Lung microvascular endothelial cell (primary cell): ENCODE data around the gene VWF. TPM values are rescaled to one million over a fixed set of nuclear protein-coding genes. Genes with fewer than 3 reads are reported as not detected.

Experiments
- DNase-seq, 2 donors: peaks; one replicate each; pipeline versions ENCODE4 v3.0.0 to v3.0.0-alpha.2; 2010; ENCODE audit warnings: low read depth in 2 of 2
- total RNA-seq: library from RNA; depleted of rRNA; stranded (reverse); fragments of >200 nt; gene quantifications from 2 replicates; pipeline ENCODE4 v1.2.1, GENCODE V29; 2014

Gene VWF
- total RNA-seq, 1 donor from 2014 or later = 1,530 TPM

DNA sequence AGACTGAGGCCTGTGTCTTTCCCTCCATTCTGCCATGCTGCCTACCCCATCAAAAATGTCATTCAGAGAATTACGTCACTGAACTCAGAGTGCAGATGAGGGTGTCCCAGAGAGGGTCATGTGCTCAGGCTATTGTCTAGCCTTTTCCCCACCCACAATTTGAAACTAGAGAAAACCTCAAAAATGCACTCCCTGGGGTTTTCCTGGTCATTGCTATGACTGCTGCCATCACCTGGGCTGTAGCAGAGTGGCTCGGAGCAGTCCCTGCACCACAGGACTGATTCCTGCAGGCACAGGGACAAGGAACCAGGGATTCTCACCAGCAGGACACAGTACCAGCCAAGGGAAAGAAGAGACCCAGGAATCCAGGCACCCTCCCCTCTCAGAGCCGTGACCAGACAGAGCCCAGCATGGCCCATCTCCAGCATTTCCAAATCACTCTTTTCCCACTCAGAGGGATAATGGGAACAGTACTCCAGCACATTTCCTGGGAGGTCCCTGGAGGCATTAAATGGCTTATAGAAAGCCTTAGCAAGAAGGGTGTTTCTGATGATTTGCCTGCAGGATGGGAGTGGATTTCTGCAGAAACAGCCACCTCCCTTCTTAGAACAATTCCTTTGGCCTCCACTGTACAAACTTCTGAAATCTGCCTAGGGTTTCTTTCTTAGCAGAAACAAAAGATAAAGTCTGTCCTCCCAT is 45.9 kb downstream of the VWF start:
- DNase-seq = peak in 1 of 2 donors; percentile 50

- DNase-seq = no peak
Measured at GRCh38 chr12:6077692-6078083, 46.8 kb downstream of the VWF start.

DNA sequence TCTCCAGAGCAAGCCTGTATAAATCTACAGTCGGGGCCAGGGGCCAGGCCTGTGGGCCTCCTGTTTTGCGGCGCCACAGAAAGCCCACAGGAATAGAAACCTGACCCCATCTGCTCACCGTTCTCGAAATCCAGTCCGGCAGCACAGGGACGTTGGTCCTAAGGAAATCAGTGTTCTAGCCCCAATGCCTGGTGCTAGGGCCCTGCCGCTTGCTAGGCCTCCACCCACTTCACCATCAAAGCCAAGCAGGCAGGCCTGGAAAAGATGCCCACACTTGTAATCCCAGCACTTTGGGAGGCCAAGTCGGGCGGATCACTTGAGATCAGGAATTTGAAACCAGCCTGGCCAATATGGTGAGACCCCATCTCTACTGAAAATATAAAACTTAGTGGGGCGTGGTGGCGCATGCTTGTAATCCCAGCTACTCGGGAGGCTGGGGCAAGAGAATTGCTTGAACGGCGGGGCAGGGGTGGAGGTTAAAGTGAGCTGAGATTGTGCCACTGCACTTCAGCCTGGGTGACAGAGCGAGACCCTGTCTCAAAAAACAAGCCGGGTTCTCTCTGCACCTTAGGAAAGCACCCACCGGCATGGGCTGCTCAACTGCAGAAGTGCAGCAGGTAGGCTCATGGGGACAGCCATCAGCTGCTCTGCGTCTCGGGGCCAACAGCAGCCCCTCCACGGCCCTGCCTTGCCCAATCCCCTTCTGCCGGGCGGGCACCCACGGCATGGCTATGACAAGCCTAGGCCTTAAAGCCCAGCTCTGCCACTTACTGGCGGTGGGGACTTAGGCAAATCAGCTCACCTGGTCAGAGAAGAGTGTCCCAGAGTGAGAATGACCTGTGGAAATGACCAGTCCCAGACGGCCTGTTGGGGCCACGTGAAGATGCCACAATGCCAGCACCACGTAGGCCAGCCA is 47.4 kb downstream of the VWF start:
- DNase-seq = no peak

GRCh38 chr12:6076346-6076745 is 48.1 kb downstream of the VWF start:
- no peak for DNase-seq

DNA sequence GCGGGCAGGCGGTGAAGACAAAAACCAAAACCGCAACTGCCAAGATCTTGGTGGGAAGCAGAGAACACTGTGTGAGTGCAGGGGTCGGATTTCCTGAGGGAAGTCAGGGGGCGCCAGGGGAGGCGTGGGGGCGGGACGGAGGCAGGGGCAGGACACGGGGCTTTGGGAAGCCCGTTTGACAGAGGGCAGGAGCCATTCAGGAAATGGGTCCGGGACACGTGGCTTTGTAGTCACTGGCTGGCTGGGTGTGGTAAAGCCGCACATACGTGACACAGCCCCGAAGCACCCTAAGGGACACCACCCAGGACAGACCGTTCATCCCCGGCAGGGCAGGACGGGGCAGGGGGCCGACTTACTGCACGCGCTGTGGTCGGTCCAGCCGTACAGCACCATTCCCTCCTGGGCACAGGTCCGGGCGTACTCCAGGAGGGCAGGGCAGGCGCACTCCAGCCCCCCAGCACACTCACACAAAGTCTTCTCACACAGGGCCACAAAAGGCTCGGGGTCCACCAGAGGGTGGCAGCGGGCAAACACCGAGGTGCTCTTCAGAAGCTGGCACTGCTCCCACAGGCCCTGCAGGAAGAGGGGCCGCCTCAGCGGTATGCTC is 49.4 kb downstream of the VWF start:
- peak; percentile 76 to 78 for DNase-seq

GRCh38 chr12:6074427-6074826 is 50.0 kb downstream of the VWF start:
- peak in 1 of 2 donors; percentile 51 for DNase-seq

DNA sequence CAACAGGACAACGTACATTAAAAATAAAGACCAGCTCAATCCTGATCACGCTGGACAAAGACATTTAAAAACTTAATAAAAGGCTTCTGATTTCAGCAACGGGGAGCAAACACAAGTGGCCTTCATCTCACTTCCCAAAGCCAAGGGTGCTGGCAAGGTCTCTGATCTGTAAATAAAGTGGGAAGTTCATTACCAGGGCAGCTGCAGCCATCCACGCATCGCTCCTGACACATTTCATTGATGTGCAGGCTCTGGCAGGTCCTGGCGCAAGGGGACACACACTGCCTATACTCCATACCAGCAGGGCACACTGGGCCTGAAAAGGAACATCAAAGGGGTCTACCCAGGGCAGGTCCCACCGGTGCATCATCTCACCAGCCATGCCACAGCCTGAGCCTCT is 51.0 kb downstream of the VWF start:
- DNase-seq = no peak

DNA sequence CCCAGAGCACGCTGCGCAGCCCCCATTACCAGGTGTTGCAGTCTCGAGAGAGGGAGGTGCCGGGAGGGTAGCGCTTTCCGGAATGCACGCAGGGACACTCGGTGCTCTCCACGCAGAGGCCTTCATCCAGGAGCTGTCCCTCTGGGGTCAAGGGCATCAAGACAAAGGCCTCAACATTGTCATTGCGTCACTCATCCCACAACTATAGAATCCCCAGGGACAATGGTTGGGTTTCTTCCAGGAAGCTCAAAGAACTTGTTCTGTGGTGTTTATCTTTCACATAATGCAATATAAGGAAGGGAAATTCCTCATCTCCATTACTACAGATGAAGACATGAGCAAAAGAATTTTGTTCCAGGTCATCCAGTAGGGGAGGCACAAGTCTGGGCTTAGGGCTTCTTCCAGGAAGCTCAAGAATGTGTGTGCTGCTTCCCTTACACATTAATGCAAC is 52.1 kb downstream of the VWF start:
- DNase-seq = peak; percentile 51 to 97

- no peak for DNase-seq
Measured at GRCh38 chr12:6071589-6071988, 52.9 kb downstream of the VWF start.

DNA sequence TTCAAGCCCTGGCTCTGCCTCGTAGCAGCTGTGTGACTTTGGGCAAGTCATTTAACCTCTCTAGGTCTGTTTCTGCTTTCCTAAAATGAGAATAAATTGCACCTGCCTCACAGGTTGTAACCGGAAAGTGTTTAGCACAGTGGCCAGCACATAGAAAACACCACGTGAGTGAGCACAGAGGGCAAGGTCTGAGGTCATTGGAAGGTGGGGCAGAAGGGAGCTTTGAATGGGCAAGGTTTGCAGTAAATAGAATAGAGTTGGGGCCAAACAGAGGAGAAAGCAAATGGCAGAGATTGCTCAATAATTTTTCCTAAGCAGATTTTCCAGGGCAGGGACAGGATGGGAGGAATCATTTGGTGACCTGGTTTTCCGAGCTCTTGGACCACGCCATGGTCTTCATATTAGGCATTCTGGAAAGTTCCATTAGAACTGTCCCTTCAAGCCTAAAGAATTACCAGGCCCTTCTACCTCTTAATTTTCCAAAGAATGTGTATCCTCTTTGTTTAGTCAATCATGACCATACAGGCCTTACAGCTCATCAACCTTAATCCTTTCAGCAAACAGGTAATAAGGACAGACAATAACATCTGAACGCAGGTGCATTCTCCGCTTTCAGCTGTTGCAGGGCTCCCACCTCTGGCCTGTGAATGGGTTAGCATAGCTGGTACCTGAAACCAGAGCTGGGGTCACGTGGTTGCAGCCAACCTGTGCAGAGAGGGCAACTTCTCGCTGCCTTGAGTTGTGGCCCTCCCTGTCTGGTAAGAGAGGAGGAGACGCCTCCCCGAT is 53.8 kb downstream of the VWF start:
- DNase-seq = peak in 1 of 2 donors; percentile 76

GRCh38 chr12:6069437-6070093 is 54.9 kb downstream of the VWF start:
- DNase-seq = peak; percentile 54 to 87

GRCh38 chr12:6068227-6068626 is 56.2 kb downstream of the VWF start:
- no peak for DNase-seq

- peak; percentile 73 to 85 for DNase-seq
Measured at GRCh38 chr12:6067152-6067916, 57.1 kb downstream of the VWF start.

DNA sequence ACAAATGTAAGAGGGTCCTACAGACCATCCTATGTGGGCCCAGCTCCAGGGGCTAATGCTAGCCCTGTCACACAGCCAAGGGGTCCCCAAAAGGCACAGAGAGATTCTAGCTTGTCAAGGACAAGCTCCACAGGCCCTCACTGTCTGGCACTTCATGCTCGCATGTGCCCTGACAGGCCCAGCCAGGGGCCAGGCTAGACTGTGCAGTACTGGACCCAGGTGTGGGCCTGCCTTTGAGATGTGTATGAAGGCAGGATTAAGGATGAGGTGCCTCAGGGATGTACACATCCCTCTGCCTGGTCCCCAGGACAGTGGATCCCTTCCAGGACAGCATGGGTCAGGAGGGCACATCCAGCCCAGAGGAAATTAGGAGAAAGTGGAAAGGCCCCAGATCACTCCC is 57.8 kb downstream of the VWF start:
- DNase-seq = no peak

- peak in 1 of 2 donors; percentile 53 for DNase-seq
Measured at GRCh38 chr12:6065863-6066199, 58.6 kb downstream of the VWF start.

- no peak for DNase-seq
Measured at GRCh38 chr12:6065131-6065862, 59.2 kb downstream of the VWF start.

DNA sequence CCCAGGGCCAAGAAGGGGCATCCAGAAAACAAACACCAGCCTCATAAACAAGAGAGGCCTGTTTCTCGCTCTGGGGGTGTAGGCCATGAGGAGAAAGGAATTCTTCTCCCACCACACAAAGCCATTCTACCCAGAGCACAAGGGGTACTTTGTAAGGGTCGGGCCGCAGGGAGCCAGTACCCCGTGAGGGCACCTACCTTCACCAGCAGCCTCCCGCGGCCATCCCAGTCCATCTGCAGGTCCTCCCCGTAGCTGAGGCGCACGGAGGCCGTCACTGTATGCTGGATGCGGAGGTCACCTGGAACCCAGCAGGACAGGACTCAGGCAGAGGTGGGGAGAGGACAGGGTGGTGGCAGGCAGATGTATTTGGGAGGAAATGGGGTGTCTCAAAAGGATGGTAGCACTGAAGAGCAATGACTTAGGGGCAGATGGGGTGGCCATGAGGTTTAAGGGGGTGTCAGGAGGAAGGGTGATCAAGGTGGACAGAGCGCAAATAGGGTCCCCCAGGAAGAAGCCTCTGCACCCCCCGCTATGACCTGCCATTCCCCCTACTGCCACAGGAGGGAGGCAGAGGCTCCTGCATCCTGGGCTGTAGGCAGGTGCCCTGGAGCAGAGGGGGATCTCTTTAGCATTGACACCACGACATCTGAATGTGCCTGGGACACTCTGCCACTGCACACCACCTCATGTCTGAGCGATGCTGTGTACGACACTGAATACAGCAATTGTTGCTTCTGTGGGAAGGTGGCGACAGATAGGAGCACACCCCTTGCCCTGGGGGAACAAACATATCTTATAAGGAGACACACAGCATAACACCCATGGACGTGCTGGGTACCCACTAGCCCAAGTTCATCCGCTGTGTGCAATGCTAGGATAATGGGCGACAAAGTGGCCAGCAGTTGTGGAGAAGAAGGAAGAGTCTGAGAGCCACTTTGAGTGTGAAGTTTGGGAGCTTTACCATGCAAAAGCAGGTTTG is 61.4 kb downstream of the VWF start:
- peak; percentile 59 to 71 for DNase-seq

- DNase-seq = no peak
Measured at GRCh38 chr12:6062395-6062756, 62.1 kb downstream of the VWF start.
